Transverse colon (tissue), 4 donors: ENCODE data around the gene RCN1.

ENCODE experiments used
- CTCF ChIP-seq, 5 experiments: fragments of 200-600 bp in 3 of 5; fragments of 450-650 bp in 2 of 5; sonication (generic) in 3 of 5; IDR thresholded peaks; 1 replicate in 2 of 5; 2 replicates in 3 of 5; pipeline ENCODE4 v1.5.1; 2016 to 2017; ENCODE audit warnings: antibody characterized with exemption in 5 of 5, inconsistent platforms in 3 of 5, mild to moderate bottlenecking in 2 of 5, moderate library complexity in 1 of 5
- POLR2AphosphoS5 ChIP-seq, 3 donors: sonication (generic); formaldehyde crosslinking; IDR thresholded peaks; one replicate each; pipeline ENCODE4 v1.6.1; 2016; ENCODE audit warnings: antibody characterized with exemption in 3 of 3

- no peak for TF ChIP-seq POLR2AphosphoS5 (IDR thresholded peaks at IDR 0.05)
- no peak for TF ChIP-seq CTCF (IDR thresholded peaks at IDR 0.05)
Observed at GRCh38 chr11:32101791-32102190, 10.9 kb downstream of the RCN1 start.
